Endothelial cell of umbilical vein (primary cell): ENCODE measurements around the gene CHCHD3. TPM values are rescaled to one million over a fixed set of nuclear protein-coding genes. Genes with fewer than 3 reads are reported as not detected.

Experiments
- BruUV-seq: library from RNA; stranded (reverse); fragments of 400-500 nt; replicated peaks from 2 replicates; lab custom pipeline; 2021; lab: Mats Ljungman, UMichigan
- CTCF ChIA-PET: fragments of 300-600, 350-600 bp; sonication (Branson Sonifier 250); formaldehyde crosslinking; loops from one replicate; lab custom pipeline; 2021; ENCODE audit warnings: antibody characterized with exemption, inconsistent platforms; lab: Charles Lee
- POLR2A ChIA-PET: fragments of 300-600, 350-600 bp; sonication (Branson Sonifier 250); formaldehyde crosslinking; loops from one replicate; lab custom pipeline; 2021; ENCODE audit warnings: antibody characterized with exemption, inconsistent platforms; lab: Charles Lee
- DNase-seq: peaks from one replicate; pipeline ENCODE4 v3.0.0-alpha.2; 2011; ENCODE audit warnings: low read depth, low spot score
- FAIRE-seq: peaks from 2 replicates; lab custom pipeline; 2011; peaks lifted over from hg19 to GRCh38; lab: Jason Lieb, UNC
- H2AFZ ChIP-seq: 2 replicates; pipeline ENCODE4 v1.6.0; 2012; ENCODE audit warnings: low read depth, low read length, control low read depth, inconsistent platforms
- H3K27ac ChIP-seq: 2 replicates; pipeline ENCODE4 v1.5.1; 2011; ENCODE audit warnings: low read depth, mild to moderate bottlenecking, control low read depth, low read length, moderate library complexity; ENCODE audit not compliant: insufficient read depth
- H3K27me3 ChIP-seq, 2 experiments: 2 replicates each; pipeline versions ENCODE4 v1.6.0 to v1.6.1; 2011; ENCODE audit warnings: low read length in 2 of 2, mixed read lengths in 1 of 2; ENCODE audit not compliant: control insufficient read depth in 2 of 2, insufficient read depth in 2 of 2
- H3K36me3 ChIP-seq, 2 experiments: 2 replicates in 1 of 2; 3 replicates in 1 of 2; pipeline ENCODE4 v1.5.1; 2011; ENCODE audit warnings: low read length in 2 of 2, mild to moderate bottlenecking in 1 of 2, moderate library complexity in 1 of 2; ENCODE audit not compliant: control insufficient read depth in 2 of 2, insufficient read depth in 2 of 2; ENCODE audit errors: extremely low read depth in 1 of 2
- H3K4me1 ChIP-seq: 3 replicates; pipeline ENCODE4 v1.5.1; 2011; ENCODE audit warnings: mild to moderate bottlenecking, low read length; ENCODE audit not compliant: control insufficient read depth, insufficient read depth; ENCODE audit errors: extremely low read depth
- H3K4me2 ChIP-seq: 2 replicates; pipeline ENCODE4 v1.6.1; 2011; ENCODE audit warnings: low read length, control low read depth, mixed read lengths; ENCODE audit not compliant: insufficient read depth
- H3K4me3 ChIP-seq, 3 experiments: fragments of 200-600 bp in 1 of 3; sonication (generic), shearing (Covaris generic) in 1 of 3; replicated peaks in 1 of 3; 2 replicates each; pipeline ENCODE4 v1.5.1; 2011 to 2016; ENCODE audit warnings: control low read depth in 3 of 3, low read length in 3 of 3, mild to moderate bottlenecking in 2 of 3, inconsistent platforms in 1 of 3, low read depth in 1 of 3, moderate library complexity in 1 of 3; ENCODE audit not compliant: insufficient read depth in 1 of 3
- H3K79me2 ChIP-seq: 2 replicates; pipeline ENCODE4 v1.6.0; 2012; ENCODE audit warnings: low read length, inconsistent platforms; ENCODE audit not compliant: control insufficient read depth, insufficient read depth
- H3K9ac ChIP-seq: replicated peaks from 2 replicates; pipeline ENCODE3; 2011; ENCODE audit warnings: low read length, control low read depth; ENCODE audit not compliant: insufficient read depth; ENCODE audit errors: extremely low read depth
- H3K9me1 ChIP-seq: replicated peaks from 3 replicates; pipeline ENCODE4 v1.6.0; 2011; ENCODE audit warnings: mild to moderate bottlenecking, low read length; ENCODE audit not compliant: control insufficient read depth, insufficient read depth; ENCODE audit errors: extremely low read depth
- H3K9me3 ChIP-seq: replicated peaks from 2 replicates; pipeline ENCODE4 v1.5.1; 2012; ENCODE audit warnings: low read length, inconsistent platforms; ENCODE audit not compliant: control insufficient read depth, insufficient read depth
- H4K20me1 ChIP-seq: replicated peaks from 2 replicates; pipeline ENCODE3; 2011; ENCODE audit warnings: mild to moderate bottlenecking, low read length; ENCODE audit not compliant: control insufficient read depth, insufficient read depth; ENCODE audit errors: extremely low read depth
- CTCF ChIP-seq, 2 donors: IDR thresholded peaks; 1 replicate in 1 of 2; 2 replicates in 1 of 2; pipeline ENCODE4 v1.5.1; 2011; ENCODE audit warnings: low read length in 2 of 2, mild to moderate bottlenecking in 2 of 2, moderate library complexity in 2 of 2, control low read depth in 1 of 2, inconsistent platforms in 1 of 2, low read depth in 1 of 2; ENCODE audit not compliant: insufficient read depth in 1 of 2; ENCODE audit errors: extremely low read depth in 1 of 2
- EZH2 ChIP-seq: IDR thresholded peaks from 2 replicates; pipeline ENCODE4 v1.6.1; 2012; ENCODE audit warnings: borderline replicate concordance, low read depth, mild to moderate bottlenecking, moderate library complexity, low read length, inconsistent platforms; ENCODE audit not compliant: severe bottlenecking
- FOS ChIP-seq: IDR thresholded peaks from 2 replicates; pipeline ENCODE4 v1.6.1; 2011; ENCODE audit warnings: mild to moderate bottlenecking, low read length, moderate library complexity, borderline replicate concordance; ENCODE audit not compliant: insufficient read depth
- GATA2 ChIP-seq: IDR thresholded peaks from 2 replicates; pipeline ENCODE4 v1.7.0; 2011; ENCODE audit warnings: low read depth, mild to moderate bottlenecking, moderate library complexity, mixed read lengths, low read length; ENCODE audit not compliant: insufficient read length, insufficient read depth
- JUN ChIP-seq: IDR thresholded peaks from 2 replicates; pipeline ENCODE4 v1.6.1; 2011; ENCODE audit warnings: borderline replicate concordance, low read depth; ENCODE audit not compliant: insufficient read length, insufficient read depth
- MAX ChIP-seq: IDR thresholded peaks from 2 replicates; pipeline ENCODE4 v1.6.1; 2011; ENCODE audit not compliant: insufficient read depth, insufficient read length
- MYC ChIP-seq: IDR thresholded peaks from one replicate; pipeline ENCODE4 v1.6.1; 2011; ENCODE audit warnings: mild to moderate bottlenecking, low read depth, low read length
- POLR2A ChIP-seq: IDR thresholded peaks from 2 replicates; pipeline ENCODE4 v1.6.1; 2012; ENCODE audit warnings: low read depth, mild to moderate bottlenecking, control low read depth, low read length
- POLR2AphosphoS5 ChIP-seq: IDR thresholded peaks from 2 replicates; pipeline ENCODE4 v1.6.1; 2012; ENCODE audit warnings: low read depth, mild to moderate bottlenecking, control low read depth, low read length, moderate library complexity; ENCODE audit not compliant: insufficient read depth
- dilution Hi-C: fragments of 300-500 bp; cut with MboI; formaldehyde crosslinking; loops from one replicate; pipeline ENCODE4 v1.15.0; 2019; ENCODE audit warnings: low sequenced_read_pairs; ENCODE audit not compliant: extremely low pct_ligation_motif_present
- intact Hi-C: fragments of 100-400 bp; cut with micrococcal nuclease; formaldehyde crosslinking; loops from one replicate; pipeline ENCODE4 v1.10.0; 2022
- polyA plus RNA-seq, 4 experiments: library from polyadenylated mRNA; depleted of rRNA in 3 of 4; stranded (reverse) in 3 of 4; unstranded in 1 of 4; fragments of >200 nt; gene quantifications; 2 replicates each; pipeline versions ENCODE4 v1.2.1 to v1.2.3, GENCODE V29; 2011 to 2012; ENCODE audit warnings: missing spikeins in 1 of 4
- total RNA-seq: library from RNA; stranded (reverse); gene quantifications from 2 replicates; pipeline ENCODE4 v1.2.3, GENCODE V29; 2021

CHCHD3 gene
- total and polyA plus RNA-seq, 2 donors (not counting 3 experiments of a cell fraction or from before 2014, with no cell fraction given) = 22.0 to 63.7 TPM

- peaks cover 1% of the 10 kb centered on the region for H3K4me1 ChIP-seq
- ChIA-PET POLR2A (no interaction called here), CTCF (interaction anchor here (0.6 kb wide), 1 partner anchor 311 kb away, joined by 3 read pairs; no protein-coding TSS in a partner anchor)
- TF ChIP-seq POLR2A (no peak), MYC (no peak)
- H3K4me2 ChIP-seq = no peak overlapping the region
- FAIRE-seq (no peak), DNase-seq (no peak)
- H3K79me2 ChIP-seq = peaks cover 57% of the 10 kb centered on the region
- no peak overlapping the region for H3K27ac ChIP-seq
- no peaks in the 10 kb centered on the region for H3K27me3 ChIP-seq
- intact Hi-C loops (no loop called here), dilution Hi-C loops (no loop called here)
- H3K36me3 ChIP-seq = no peaks in the 10 kb centered on the region
- H2AFZ ChIP-seq = no peak overlapping the region
- H4K20me1 ChIP-seq = no peaks in the 10 kb centered on the region
- no peak overlapping the region for H3K4me3 ChIP-seq
- BruUV-seq = no TSS peak
- no peaks in the 10 kb centered on the region for H3K9me1 ChIP-seq
- H3K9me3 ChIP-seq = no peaks in the 10 kb centered on the region
- no peak overlapping the region for H3K9ac ChIP-seq
Measured at GRCh38 chr7:133059263-133059662, 22.6 kb downstream of the CHCHD3 start.

- Histone ChIP-seq H3K79me2 (peaks cover 60% of the 10 kb centered on the region), H3K9me1 (no peaks in the 10 kb centered on the region), H4K20me1 (peaks cover 3% of the 10 kb centered on the region), H3K4me3 (no peak overlapping the region), H3K4me1 (no peaks in the 10 kb centered on the region), H3K9ac (no peak overlapping the region), H3K27ac (no peak overlapping the region), H3K27me3 (no peaks in the 10 kb centered on the region), H3K9me3 (no peaks in the 10 kb centered on the region), H2AFZ (no peak overlapping the region), H3K36me3 (no peaks in the 10 kb centered on the region), H3K4me2 (no peak overlapping the region)
- ChIA-PET POLR2A (no interaction called here), CTCF (interaction anchor here (1.2 to 1.7 kb wide), 2 partner anchors 12 to 378 kb away, joined by 4 to 6 read pairs; no protein-coding TSS in a partner anchor)
- TF ChIP-seq CTCF (IDR thresholded peaks at IDR 0.05; ENCODE audit: extremely low read depth in 1 of 2, insufficient read depth in 1 of 2, low read depth in 1 of 2, low read length in 2 of 2) = no peak
- TF ChIP-seq POLR2AphosphoS5 = no peak
- TF ChIP-seq GATA2 = no peak
- no peak for TF ChIP-seq MYC
- TF ChIP-seq POLR2A = no peak
- no peak for TF ChIP-seq FOS
- no peak for TF ChIP-seq MAX
- TF ChIP-seq EZH2 = no peak
- no peak for TF ChIP-seq JUN
- DNase-seq (no peak), FAIRE-seq (peak; percentile 8)
- BruUV-seq = no TSS peak
- dilution Hi-C loops (no loop called here), intact Hi-C loops (no loop called here)
Measured at GRCh38 chr7:133056370-133057238, 25.3 kb downstream of the CHCHD3 start.
